ENCODE data around the gene CIB4. TPM values are rescaled to one million over a fixed set of nuclear protein-coding genes. Genes with fewer than 3 reads are reported as not detected.

Gene CIB4
- total RNA-seq, 1 experiment from 2014 or later, result not detected

- Histone ChIP-seq H3K79me2 (ENCODE audit: low read depth) (no peaks in the 10 kb centered on the region), H3K9me2 (ENCODE audit: insufficient read depth) (no peaks in the 10 kb centered on the region), H3K27me3 (ENCODE audit: insufficient read depth, low read depth) (peaks cover 91% of the 10 kb centered on the region), H3K27ac (no peak overlapping the region), H3K4me2 (no peak overlapping the region), H3K36me3 (ENCODE audit: low read depth) (no peaks in the 10 kb centered on the region), H3K9me3 (ENCODE audit: insufficient read depth, low read depth) (no peaks in the 10 kb centered on the region), H2AFZ (no peak overlapping the region), H3K4me1 (replicated peaks; ENCODE audit: insufficient read depth) (no peaks in the 10 kb centered on the region), H3K4me3 (no peak overlapping the region), H3F3A (ENCODE audit: insufficient read depth, low read depth) (no peaks in the 10 kb centered on the region), H4K20me1 (ENCODE audit: insufficient read depth) (no peaks in the 10 kb centered on the region; the same call in 1 of the 2 replicates)
- no peak for TF ChIP-seq EZH2 (IDR thresholded peaks at IDR 0.05; ENCODE audit: low read depth)
- no peak for TF ChIP-seq CTCF (conservative IDR thresholded peaks at IDR 0.05)
- intact Hi-C loops (cut with micrococcal nuclease; ENCODE audit: unreplicated experiment), result no loop called here
- no peak for DNase-seq
- ChIA-PET CTCF (no interaction called here), POLR2A (ENCODE audit: unreplicated experiment) (interaction anchor here (0.5 kb wide), 1 partner anchor 14 kb away, joined by 3 read pairs; no protein-coding TSS in a partner anchor)
- no TSS peak for BruUV-seq (replicated peaks)
Measured at GRCh38 chr2:26585100-26585499, 56.1 kb downstream of the CIB4 start.

GRCh38 chr2:26584656-26585055 lies 56.5 kb downstream of the CIB4 start:
- Histone ChIP-seq H3K36me3 (ENCODE audit: low read depth) (no peaks in the 10 kb centered on the region), H3K27ac (no peak overlapping the region), H3K9me3 (ENCODE audit: insufficient read depth, low read depth) (no peaks in the 10 kb centered on the region), H3K9me2 (ENCODE audit: insufficient read depth) (no peaks in the 10 kb centered on the region), H3K4me2 (no peak overlapping the region), H3K4me1 (replicated peaks; ENCODE audit: insufficient read depth) (no peaks in the 10 kb centered on the region), H3K4me3 (no peak overlapping the region), H3F3A (ENCODE audit: insufficient read depth, low read depth) (no peaks in the 10 kb centered on the region), H3K79me2 (ENCODE audit: low read depth) (no peaks in the 10 kb centered on the region), H2AFZ (no peak overlapping the region), H3K27me3 (ENCODE audit: insufficient read depth, low read depth) (peaks cover 87% of the 10 kb centered on the region), H4K20me1 (ENCODE audit: insufficient read depth) (no peaks in the 10 kb centered on the region; the same call in 1 of the 2 replicates)
- TF ChIP-seq EZH2 (IDR thresholded peaks at IDR 0.05; ENCODE audit: low read depth), result no peak
- TF ChIP-seq CTCF (conservative IDR thresholded peaks at IDR 0.05), result no peak
- intact Hi-C loops (cut with micrococcal nuclease; ENCODE audit: unreplicated experiment), result no loop called here
- DNase-seq, result no peak
- ChIA-PET POLR2A (ENCODE audit: unreplicated experiment) (interaction anchor here (0.5 kb wide), 1 partner anchor 15 kb away, joined by 3 read pairs; no protein-coding TSS in a partner anchor), CTCF (no interaction called here)
- BruUV-seq (replicated peaks), result no TSS peak

- Histone ChIP-seq H2AFZ (no peak overlapping the region), H3K9me3 (ENCODE audit: insufficient read depth, low read depth) (no peaks in the 10 kb centered on the region), H4K20me1 (ENCODE audit: insufficient read depth) (no peaks in the 10 kb centered on the region; the same call in 1 of the 2 replicates), H3K4me2 (no peak overlapping the region), H3K4me1 (replicated peaks; ENCODE audit: insufficient read depth) (no peaks in the 10 kb centered on the region), H3K36me3 (ENCODE audit: low read depth) (no peaks in the 10 kb centered on the region), H3K9me2 (ENCODE audit: insufficient read depth) (no peaks in the 10 kb centered on the region), H3F3A (ENCODE audit: insufficient read depth, low read depth) (no peaks in the 10 kb centered on the region), H3K27me3 (ENCODE audit: insufficient read depth, low read depth) (peaks cover 82% of the 10 kb centered on the region), H3K27ac (no peak overlapping the region), H3K4me3 (no peak overlapping the region), H3K79me2 (ENCODE audit: low read depth) (no peaks in the 10 kb centered on the region)
- POLR2A ChIA-PET (ENCODE audit: unreplicated experiment), result no interaction called here
- TF ChIP-seq EZH2 (IDR thresholded peaks at IDR 0.05; ENCODE audit: low read depth) (no peak), CTCF (conservative IDR thresholded peaks at IDR 0.05) (no peak)
- BruUV-seq (replicated peaks), result no TSS peak
- CTCF ChIA-PET, result no interaction called here
- DNase-seq, result no peak
- intact Hi-C loops (cut with micrococcal nuclease; ENCODE audit: unreplicated experiment), result no loop called here
Measured at GRCh38 chr2:26584191-26584590, 57.0 kb downstream of the CIB4 start.

Data from PC-9 (cell line).